Mucosa of stomach (tissue), 1 donor: ENCODE data around the gene HNRNPLL.

Experiments
- H3K27me3 ChIP-seq: one replicate; pipeline ENCODE4 v1.7.0; 2013; ENCODE audit warnings: mild to moderate bottlenecking, low read length; ENCODE audit not compliant: control insufficient read depth, insufficient read depth
- H3K36me3 ChIP-seq: one replicate; pipeline ENCODE4 v1.7.0; 2013; ENCODE audit warnings: low read length; ENCODE audit not compliant: control insufficient read depth, insufficient read depth
- H3K4me1 ChIP-seq: one replicate; pipeline ENCODE4 v1.7.0; 2013; ENCODE audit warnings: mild to moderate bottlenecking, low read length; ENCODE audit not compliant: control insufficient read depth, insufficient read depth
- H3K4me3 ChIP-seq: one replicate; pipeline ENCODE4 v1.7.0; 2013; ENCODE audit warnings: low read length
- H3K9ac ChIP-seq: one replicate; pipeline ENCODE4 v1.7.0; 2013; ENCODE audit warnings: mild to moderate bottlenecking, low read length, moderate library complexity
- H3K9me3 ChIP-seq: one replicate; pipeline ENCODE4 v1.7.0; 2013; ENCODE audit warnings: mild to moderate bottlenecking, low read length, moderate library complexity; ENCODE audit not compliant: control insufficient read depth
- donor health status: Pancreatic carcinoma.

The HNRNPLL gene

DNA sequence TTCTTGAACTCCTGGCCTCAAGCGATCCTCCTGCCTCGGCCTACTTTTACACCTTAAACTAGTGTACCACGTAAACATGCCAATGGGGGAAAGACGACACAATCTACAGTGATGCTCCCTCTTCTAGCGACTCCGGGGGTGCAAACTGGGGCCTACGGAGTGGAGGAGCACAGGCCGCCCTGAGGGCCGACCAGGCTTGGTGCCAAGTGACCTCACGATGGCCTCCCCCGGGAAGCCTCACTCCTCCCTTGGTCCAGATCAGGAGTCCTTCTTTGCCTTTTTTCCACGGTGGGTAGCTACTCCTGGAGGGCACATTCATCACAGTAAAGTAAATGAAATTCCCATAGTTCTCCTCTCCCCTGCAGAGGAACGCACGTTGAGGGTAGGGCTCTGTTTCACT, 73.5 kb downstream of the HNRNPLL start:
- no peak overlapping the region for H3K4me3 ChIP-seq
- H3K36me3 ChIP-seq: no peaks in the 10 kb centered on the region
- H3K9me3 ChIP-seq: no peaks in the 10 kb centered on the region
- no peak overlapping the region for H3K9ac ChIP-seq
- no peaks in the 10 kb centered on the region for H3K4me1 ChIP-seq
- H3K27me3 ChIP-seq: no peaks in the 10 kb centered on the region

DNA sequence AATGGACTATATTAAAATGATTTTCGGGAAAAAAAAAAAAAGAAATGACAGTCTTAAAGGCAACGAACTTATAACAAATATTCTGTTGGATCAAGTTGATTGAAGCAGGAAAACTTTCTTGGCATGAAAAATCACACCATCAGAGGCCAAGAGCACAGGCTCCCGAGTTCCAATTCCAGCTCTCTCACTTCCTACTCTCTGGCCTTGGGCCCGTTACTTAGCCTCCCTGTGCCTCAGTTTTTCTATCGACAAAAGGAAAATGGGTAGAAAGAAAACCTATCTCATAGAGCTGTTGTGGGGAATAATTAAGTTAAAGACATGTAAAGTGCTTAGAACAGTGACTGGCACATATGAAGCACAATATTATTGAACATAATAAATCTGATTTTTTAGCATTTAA, 74.2 kb downstream of the HNRNPLL start:
- Histone ChIP-seq H3K27me3 (no peaks in the 10 kb centered on the region), H3K36me3 (no peaks in the 10 kb centered on the region), H3K4me3 (no peak overlapping the region), H3K9ac (no peak overlapping the region), H3K4me1 (no peaks in the 10 kb centered on the region), H3K9me3 (no peaks in the 10 kb centered on the region)

DNA sequence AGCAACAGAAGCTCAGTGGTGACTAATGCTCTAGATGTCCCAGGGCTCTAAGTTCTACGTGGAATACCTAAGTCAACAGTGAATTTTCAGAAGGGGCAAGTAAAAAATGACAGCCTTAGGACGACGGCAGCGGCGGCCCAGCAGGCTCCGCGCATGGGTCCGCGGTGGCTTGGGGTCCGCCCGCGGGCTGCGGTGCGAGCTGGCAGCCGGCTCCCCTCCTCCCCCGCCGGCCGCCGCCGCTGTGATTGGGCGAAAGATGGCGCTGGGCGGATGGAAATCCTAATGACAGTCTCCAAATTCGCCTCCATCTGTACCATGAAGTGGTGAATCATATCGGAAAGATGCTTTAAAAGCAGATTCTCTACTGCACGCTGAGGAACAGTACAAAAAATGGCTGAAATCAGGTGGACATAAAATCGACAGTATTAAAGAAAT, 74.7 kb downstream of the HNRNPLL start:
- Histone ChIP-seq H3K9ac (no peak overlapping the region), H3K4me1 (no peaks in the 10 kb centered on the region), H3K9me3 (no peaks in the 10 kb centered on the region), H3K4me3 (no peak overlapping the region), H3K36me3 (no peaks in the 10 kb centered on the region), H3K27me3 (no peaks in the 10 kb centered on the region)

DNA sequence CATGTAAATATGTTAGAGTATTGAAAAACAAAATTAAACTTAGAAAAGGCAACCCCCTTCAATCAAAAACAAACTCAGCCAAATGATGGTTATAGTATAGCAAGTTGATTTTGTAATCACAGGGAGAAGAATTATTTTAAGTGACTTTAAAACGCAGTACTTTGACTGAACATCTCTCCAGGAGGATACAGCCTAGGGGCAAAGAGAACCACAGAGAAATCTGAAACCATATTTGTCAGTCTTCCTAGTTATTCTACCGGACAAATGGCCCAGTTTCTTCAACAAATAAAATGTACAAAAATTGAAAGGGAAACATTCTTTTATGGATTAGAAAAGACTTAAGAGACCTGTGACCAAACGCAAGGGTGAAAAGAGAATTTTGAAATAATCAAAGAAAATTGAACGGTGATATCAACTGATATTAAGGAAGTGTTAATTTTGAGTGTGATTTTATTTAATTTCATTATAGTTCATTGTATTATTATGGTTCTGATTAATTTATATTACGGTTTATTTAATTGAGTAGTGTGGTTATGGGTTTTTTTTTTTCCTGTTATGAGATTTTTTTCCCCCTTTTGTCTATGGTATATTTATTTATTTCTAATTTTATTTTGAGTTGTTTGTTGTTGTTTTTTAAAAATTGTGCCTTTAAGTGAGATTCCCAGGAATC, 75.3 kb downstream of the HNRNPLL start:
- H3K27me3 ChIP-seq: no peaks in the 10 kb centered on the region
- H3K36me3 ChIP-seq: no peaks in the 10 kb centered on the region
- no peak overlapping the region for H3K9ac ChIP-seq
- H3K4me3 ChIP-seq: no peak overlapping the region
- no peaks in the 10 kb centered on the region for H3K9me3 ChIP-seq
- H3K4me1 ChIP-seq: no peaks in the 10 kb centered on the region

DNA sequence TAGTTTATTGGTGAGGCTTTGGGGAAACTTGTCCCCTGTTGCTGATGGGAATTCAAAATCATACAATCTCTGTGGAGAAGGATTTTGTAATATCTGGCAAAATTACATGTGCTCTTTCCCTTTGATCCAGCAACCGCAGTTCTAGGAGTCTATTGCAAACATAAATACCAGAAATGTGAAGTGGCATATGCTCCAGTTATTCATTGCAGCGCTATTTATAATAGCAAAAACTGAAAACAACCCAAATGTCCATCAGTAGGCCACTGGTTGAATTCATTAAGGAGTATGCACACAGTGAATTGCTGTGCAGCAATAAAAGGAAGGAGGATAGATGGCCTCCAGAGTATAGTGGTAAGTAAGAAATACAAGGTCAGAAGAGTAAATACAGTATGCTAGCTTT, 76.5 kb downstream of the HNRNPLL start:
- Histone ChIP-seq H3K4me1 (no peaks in the 10 kb centered on the region), H3K9ac (no peak overlapping the region), H3K27me3 (no peaks in the 10 kb centered on the region), H3K36me3 (no peaks in the 10 kb centered on the region), H3K4me3 (no peak overlapping the region), H3K9me3 (no peaks in the 10 kb centered on the region)

DNA sequence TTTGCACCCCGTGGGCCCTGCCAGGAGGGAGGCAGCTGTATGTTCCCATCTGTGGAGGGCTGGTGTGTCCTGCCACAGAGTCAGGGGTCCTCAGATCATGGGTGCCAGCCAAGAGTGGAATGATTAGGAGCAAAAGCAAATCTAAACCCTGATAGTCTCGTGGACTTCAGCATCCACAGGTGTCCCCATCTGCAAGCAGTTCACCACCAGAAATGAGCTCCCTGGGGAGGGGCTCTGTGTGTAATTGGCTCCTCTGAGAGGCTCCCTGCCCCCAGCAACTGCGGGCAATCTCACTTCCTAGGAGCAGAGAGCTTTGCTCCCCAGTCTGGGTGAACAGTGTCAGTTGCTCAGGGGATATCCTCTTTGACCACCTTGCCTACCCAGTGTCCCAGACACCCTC, 78.1 kb downstream of the HNRNPLL start:
- H3K4me1 ChIP-seq: no peaks in the 10 kb centered on the region
- H3K36me3 ChIP-seq: no peaks in the 10 kb centered on the region
- H3K9ac ChIP-seq: no peak overlapping the region
- no peaks in the 10 kb centered on the region for H3K9me3 ChIP-seq
- H3K4me3 ChIP-seq: no peak overlapping the region
- no peaks in the 10 kb centered on the region for H3K27me3 ChIP-seq

DNA sequence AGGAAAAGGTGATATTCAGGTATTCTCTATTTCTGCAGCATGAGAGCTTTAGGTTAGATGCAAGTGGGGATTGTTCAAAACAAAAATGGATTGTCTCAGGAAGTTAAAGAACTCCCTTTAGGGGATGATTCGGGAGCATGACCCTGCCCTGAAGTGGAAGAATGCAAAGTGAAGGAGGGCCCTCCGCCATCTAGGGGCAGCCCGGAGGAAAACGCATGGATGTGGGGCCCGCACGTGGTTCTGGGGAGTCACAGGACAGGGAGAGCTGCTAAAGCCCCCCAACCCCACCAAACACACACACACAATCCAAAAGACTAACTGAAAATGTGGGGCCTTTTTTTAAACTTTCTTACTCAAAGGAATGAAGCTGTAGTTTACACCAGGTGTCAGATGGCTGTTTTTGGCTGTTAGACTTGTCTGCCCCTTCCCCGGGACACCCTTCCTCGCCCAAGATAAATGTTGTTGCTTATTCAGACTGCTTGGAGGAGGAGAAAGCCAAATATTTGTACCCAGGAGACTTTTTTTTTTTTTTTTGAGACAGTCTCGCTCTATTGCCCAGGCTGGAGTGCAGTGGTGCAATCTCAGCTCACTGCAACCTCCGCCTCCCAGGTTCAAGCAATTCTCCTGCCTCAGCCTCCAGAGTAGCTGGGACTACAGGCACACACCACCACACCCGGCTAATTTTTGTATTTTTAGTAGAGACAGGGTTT, 78.8 kb downstream of the HNRNPLL start:
- H3K27me3 ChIP-seq: no peaks in the 10 kb centered on the region
- H3K4me1 ChIP-seq: no peaks in the 10 kb centered on the region
- H3K9ac ChIP-seq: no peak overlapping the region
- H3K9me3 ChIP-seq: no peaks in the 10 kb centered on the region
- no peaks in the 10 kb centered on the region for H3K36me3 ChIP-seq
- H3K4me3 ChIP-seq: no peak overlapping the region

DNA sequence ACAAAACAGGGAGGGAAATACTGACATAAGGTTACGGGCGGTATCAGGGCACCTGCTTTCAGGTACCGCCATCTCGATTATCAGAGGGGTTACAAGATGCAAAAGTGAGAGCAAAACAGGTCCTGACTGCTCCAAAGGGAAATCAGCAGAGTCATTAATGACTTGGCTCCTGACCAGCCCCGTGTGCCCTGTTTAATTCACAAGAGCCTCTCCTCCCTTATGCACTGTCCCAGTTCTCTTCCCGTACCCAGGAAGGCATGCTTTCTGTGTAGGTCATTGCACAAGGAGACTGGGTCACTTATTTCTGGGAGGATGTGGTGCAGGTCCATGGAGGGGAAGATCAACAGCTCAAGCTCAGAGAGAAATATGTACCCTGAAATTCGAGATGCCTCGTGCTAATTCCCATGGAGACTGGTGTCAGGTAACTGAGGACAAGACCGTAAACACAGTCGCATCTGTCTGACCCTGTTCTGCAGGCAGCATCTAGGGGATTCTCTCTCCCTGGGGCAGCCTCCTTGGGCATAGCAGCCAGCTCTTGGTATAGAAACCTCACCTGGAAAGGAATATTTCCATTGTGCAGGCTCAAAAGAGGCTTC, 79.9 kb downstream of the HNRNPLL start:
- Histone ChIP-seq H3K36me3 (no peaks in the 10 kb centered on the region), H3K9me3 (no peaks in the 10 kb centered on the region), H3K27me3 (no peaks in the 10 kb centered on the region), H3K4me1 (no peaks in the 10 kb centered on the region), H3K9ac (no peak overlapping the region), H3K4me3 (no peak overlapping the region)

DNA sequence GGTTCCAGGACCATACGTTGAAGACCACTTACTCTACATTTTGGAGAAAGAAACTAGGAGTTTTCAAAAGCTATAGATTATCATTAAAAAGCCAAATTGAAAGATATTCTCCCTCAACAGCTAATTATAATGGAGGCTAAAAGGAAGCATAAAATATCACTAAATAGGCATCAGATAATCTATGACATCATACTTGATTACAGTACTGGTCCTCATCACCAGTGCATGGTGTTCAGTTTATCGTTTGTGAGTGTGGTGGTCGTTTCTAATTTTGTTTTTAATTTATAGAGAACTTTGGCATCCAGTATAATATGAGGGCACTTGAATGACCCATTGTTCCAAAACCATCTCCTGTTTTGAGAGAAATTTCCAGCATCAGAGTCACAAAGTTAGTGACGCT, 80.9 kb downstream of the HNRNPLL start:
- no peak overlapping the region for H3K4me3 ChIP-seq
- no peaks in the 10 kb centered on the region for H3K27me3 ChIP-seq
- H3K36me3 ChIP-seq: no peaks in the 10 kb centered on the region
- H3K4me1 ChIP-seq: no peaks in the 10 kb centered on the region
- no peaks in the 10 kb centered on the region for H3K9me3 ChIP-seq
- no peak overlapping the region for H3K9ac ChIP-seq

DNA sequence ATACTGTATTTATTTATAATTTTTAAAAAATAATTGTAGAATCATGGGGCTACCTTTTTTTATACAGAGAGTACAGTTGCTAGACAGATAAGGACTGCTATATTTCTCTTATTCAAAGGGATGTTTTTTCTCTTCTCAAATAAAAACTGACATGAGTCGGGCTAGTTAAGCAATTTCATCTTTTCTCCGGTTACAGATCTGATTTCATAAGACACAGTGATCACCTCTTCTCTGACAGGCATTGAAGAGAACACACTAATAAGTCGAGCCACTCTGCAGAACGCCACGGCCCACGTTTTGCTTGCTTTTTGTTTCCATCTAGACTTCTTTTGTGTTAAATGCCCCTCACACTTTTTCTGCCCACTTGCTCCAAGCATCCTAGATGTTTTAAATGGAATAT, 85.4 kb downstream of the HNRNPLL start:
- H3K4me1 ChIP-seq: no peaks in the 10 kb centered on the region
- no peak overlapping the region for H3K4me3 ChIP-seq
- H3K27me3 ChIP-seq: no peaks in the 10 kb centered on the region
- no peaks in the 10 kb centered on the region for H3K36me3 ChIP-seq
- H3K9me3 ChIP-seq: no peaks in the 10 kb centered on the region
- no peak overlapping the region for H3K9ac ChIP-seq

DNA sequence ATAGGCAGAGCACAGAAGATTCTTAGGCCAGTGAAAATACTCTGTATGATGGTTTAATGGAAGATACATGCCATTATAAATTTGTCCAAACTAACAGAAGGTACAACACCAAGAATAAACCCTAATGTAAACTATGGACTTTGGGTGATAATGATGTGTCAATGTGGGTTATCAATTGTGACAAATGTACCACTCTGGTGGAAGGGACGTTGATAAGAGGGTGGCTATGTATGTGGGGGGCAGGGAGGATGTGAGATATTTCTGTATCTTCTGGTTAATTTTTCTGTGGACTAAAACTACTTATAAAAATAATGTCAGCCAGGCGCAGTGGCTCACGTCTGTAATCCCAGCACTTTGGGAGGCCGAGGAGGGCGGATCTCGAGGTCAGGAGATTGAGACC, 86.2 kb downstream of the HNRNPLL start:
- Histone ChIP-seq H3K4me3 (no peak overlapping the region), H3K9ac (no peak overlapping the region), H3K36me3 (no peaks in the 10 kb centered on the region), H3K4me1 (no peaks in the 10 kb centered on the region), H3K9me3 (no peaks in the 10 kb centered on the region), H3K27me3 (no peaks in the 10 kb centered on the region)

DNA sequence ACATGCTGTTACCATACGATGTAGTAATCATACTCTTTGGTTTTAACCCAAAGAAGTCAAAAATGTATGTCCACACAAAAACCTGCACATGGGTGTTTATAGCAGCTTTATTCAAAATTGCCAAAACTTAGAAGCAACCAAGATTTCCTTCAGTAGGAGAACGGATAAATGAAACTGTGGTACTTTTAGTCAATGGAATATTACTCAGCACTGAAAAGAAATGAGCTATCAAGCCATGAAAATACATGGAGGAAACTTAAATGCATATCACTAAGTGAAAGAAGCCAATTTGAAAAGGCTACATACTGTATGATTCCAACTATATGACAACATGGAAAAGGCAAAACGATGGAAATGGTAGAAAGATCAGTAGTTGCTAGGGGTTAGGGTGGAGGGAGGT, 86.6 kb downstream of the HNRNPLL start:
- no peaks in the 10 kb centered on the region for H3K4me1 ChIP-seq
- H3K4me3 ChIP-seq: no peak overlapping the region
- H3K36me3 ChIP-seq: no peaks in the 10 kb centered on the region
- H3K9me3 ChIP-seq: no peaks in the 10 kb centered on the region
- H3K9ac ChIP-seq: no peak overlapping the region
- no peaks in the 10 kb centered on the region for H3K27me3 ChIP-seq
